ENCODE data around the gene BGN. TPM values are rescaled to one million over a fixed set of nuclear protein-coding genes. Genes with fewer than 3 reads are reported as not detected.

BGN gene
- total and polyA plus RNA-seq, 2 experiments from 2014 or later, result 129 to 308 TPM

GRCh38 chrX:153526801-153527200 lies 32.0 kb downstream of the BGN start:
- DNase-seq, result no peak
- Histone ChIP-seq H3K27me3 (replicated peaks; ENCODE audit: insufficient read depth) (no peaks in the 10 kb centered on the region), H4K20me1 (ENCODE audit: insufficient read depth) (no peaks in the 10 kb centered on the region), H2AFZ (no peak overlapping the region), H3K27ac (no peak overlapping the region), H3K9me2 (ENCODE audit: insufficient read depth) (no peaks in the 10 kb centered on the region), H3K4me1 (ENCODE audit: insufficient read depth) (no peaks in the 10 kb centered on the region), H3K79me2 (ENCODE audit: insufficient read depth) (no peaks in the 10 kb centered on the region), H3K9ac (no peak overlapping the region), H3F3A (ENCODE audit: insufficient read depth) (no peaks in the 10 kb centered on the region), H3K4me3 (no peak overlapping the region), H3K36me3 (ENCODE audit: low read depth) (no peaks in the 10 kb centered on the region), H3K4me2 (ENCODE audit: unreplicated experiment) (no peak overlapping the region), H3K9me3 (ENCODE audit: low read depth) (no peaks in the 10 kb centered on the region)
- 72 to 81% methylated on average over 9 to 10 of the region's 10 CpGs for WGBS, 2 experiments (ENCODE audit: low coverage in 1 of 2, low lambda C conversion rate in 2 of 2, missing lambda C conversion rate in 2 of 2)
- TF ChIP-seq EZH2phosphoT487 (IDR thresholded peaks at IDR 0.05; ENCODE audit: insufficient read depth, low read depth) (no peak), EZH2 (IDR thresholded peaks at IDR 0.05; ENCODE audit: insufficient read depth, poor library complexity, severe bottlenecking) (no peak)
- in situ Hi-C loops (cut with MboI), result no loop called here

GRCh38 chrX:153527208-153527607 lies 32.4 kb downstream of the BGN start:
- Histone ChIP-seq H3K9me2 (ENCODE audit: insufficient read depth) (no peaks in the 10 kb centered on the region), H3K4me2 (ENCODE audit: unreplicated experiment) (no peak overlapping the region), H3K9ac (no peak overlapping the region), H3K4me1 (ENCODE audit: insufficient read depth) (no peaks in the 10 kb centered on the region), H3K27me3 (replicated peaks; ENCODE audit: insufficient read depth) (no peaks in the 10 kb centered on the region), H3F3A (ENCODE audit: insufficient read depth) (no peaks in the 10 kb centered on the region), H4K20me1 (ENCODE audit: insufficient read depth) (no peaks in the 10 kb centered on the region), H3K79me2 (ENCODE audit: insufficient read depth) (no peaks in the 10 kb centered on the region), H3K4me3 (no peak overlapping the region), H3K36me3 (ENCODE audit: low read depth) (no peaks in the 10 kb centered on the region), H3K9me3 (ENCODE audit: low read depth) (no peaks in the 10 kb centered on the region), H2AFZ (no peak overlapping the region), H3K27ac (no peak overlapping the region)
- in situ Hi-C loops (cut with MboI), result no loop called here
- no peak for DNase-seq
- WGBS, 2 experiments (ENCODE audit: low coverage in 1 of 2, low lambda C conversion rate in 2 of 2, missing lambda C conversion rate in 2 of 2), result 20 to 39% methylated on average over 2 to 8 of the region's 15 CpGs
- TF ChIP-seq EZH2 (IDR thresholded peaks at IDR 0.05; ENCODE audit: insufficient read depth, poor library complexity, severe bottlenecking), result no peak
- TF ChIP-seq EZH2phosphoT487 (IDR thresholded peaks at IDR 0.05; ENCODE audit: insufficient read depth, low read depth), result no peak

- WGBS, 2 experiments (ENCODE audit: low coverage in 1 of 2, low lambda C conversion rate in 2 of 2, missing lambda C conversion rate in 2 of 2), result 69 to 79% methylated on average over 8 to 18 of the region's 20 CpGs
- Histone ChIP-seq H3K9ac (no peak overlapping the region), H3K27me3 (replicated peaks; ENCODE audit: insufficient read depth) (no peaks in the 10 kb centered on the region), H3K9me2 (ENCODE audit: insufficient read depth) (no peaks in the 10 kb centered on the region), H3K27ac (no peak overlapping the region), H3F3A (ENCODE audit: insufficient read depth) (no peaks in the 10 kb centered on the region), H3K36me3 (ENCODE audit: low read depth) (no peaks in the 10 kb centered on the region), H3K9me3 (ENCODE audit: low read depth) (no peaks in the 10 kb centered on the region), H3K4me1 (ENCODE audit: insufficient read depth) (no peaks in the 10 kb centered on the region), H2AFZ (no peak overlapping the region), H3K4me2 (ENCODE audit: unreplicated experiment) (no peak overlapping the region), H3K79me2 (ENCODE audit: insufficient read depth) (no peaks in the 10 kb centered on the region), H3K4me3 (no peak overlapping the region), H4K20me1 (ENCODE audit: insufficient read depth) (no peaks in the 10 kb centered on the region)
- TF ChIP-seq EZH2 (IDR thresholded peaks at IDR 0.05; ENCODE audit: insufficient read depth, poor library complexity, severe bottlenecking) (no peak), EZH2phosphoT487 (IDR thresholded peaks at IDR 0.05; ENCODE audit: insufficient read depth, low read depth) (no peak)
- DNase-seq, result no peak
- in situ Hi-C loops (cut with MboI), result no loop called here
Measured at GRCh38 chrX:153530411-153531129, 35.8 kb downstream of the BGN start.

- no peak overlapping the region for H2AFZ ChIP-seq
- no peaks in the 10 kb centered on the region for H3K4me1 ChIP-seq (ENCODE audit: insufficient read depth)
- no peak overlapping the region for H3K4me3 ChIP-seq
- no peaks in the 10 kb centered on the region for H3K36me3 ChIP-seq (ENCODE audit: low read depth)
- no peak overlapping the region for H3K9ac ChIP-seq
- DNase-seq, result no peak
- H3K4me2 ChIP-seq (ENCODE audit: unreplicated experiment), result no peak overlapping the region
- 95 to 96% methylated on average over 9 to 15 of the region's 15 CpGs for WGBS, 2 experiments (ENCODE audit: low coverage in 1 of 2, low lambda C conversion rate in 2 of 2, missing lambda C conversion rate in 2 of 2)
- no peaks in the 10 kb centered on the region for H4K20me1 ChIP-seq (ENCODE audit: insufficient read depth)
- TF ChIP-seq EZH2 (IDR thresholded peaks at IDR 0.05; ENCODE audit: insufficient read depth, poor library complexity, severe bottlenecking), result no peak
- no peak for TF ChIP-seq EZH2phosphoT487 (IDR thresholded peaks at IDR 0.05; ENCODE audit: insufficient read depth, low read depth)
- H3K27ac ChIP-seq, result no peak overlapping the region
- H3K27me3 ChIP-seq (replicated peaks; ENCODE audit: insufficient read depth), result no peaks in the 10 kb centered on the region
- H3K9me2 ChIP-seq (ENCODE audit: insufficient read depth), result no peaks in the 10 kb centered on the region
- no peaks in the 10 kb centered on the region for H3K9me3 ChIP-seq (ENCODE audit: low read depth)
- H3F3A ChIP-seq (ENCODE audit: insufficient read depth), result no peaks in the 10 kb centered on the region
- H3K79me2 ChIP-seq (ENCODE audit: insufficient read depth), result no peaks in the 10 kb centered on the region
- in situ Hi-C loops (cut with MboI), result no loop called here
Measured at GRCh38 chrX:153533091-153533490, 38.3 kb downstream of the BGN start.

All from GM23248 (cell line).